HL-60 (cell line): Measurements from ENCODE around the gene MAMDC2.

ENCODE experiments used
- DNase-seq, 2 experiments: peaks; one replicate each; pipeline ENCODE4 v3.0.0-alpha.2; 2010 to 2020; ENCODE audit warnings: low read depth in 1 of 2, low spot score in 1 of 2
- H3K27ac ChIP-seq: fragments of 250-450 bp; sonication (Bioruptor Pico); replicated peaks from 2 replicates; pipeline ENCODE4 v1.5.1; 2020; ENCODE audit warnings: mild to moderate bottlenecking, moderate library complexity
- H3K27me3 ChIP-seq: fragments of 250-450 bp; sonication (Bioruptor Pico); 2 replicates; pipeline ENCODE4 v1.5.1; 2021; ENCODE audit warnings: mild to moderate bottlenecking, moderate library complexity; ENCODE audit not compliant: insufficient read depth, poor library complexity, severe bottlenecking
- H3K4me3 ChIP-seq: replicated peaks from 2 replicates; pipeline ENCODE4 v1.5.1; 2011; ENCODE audit warnings: mild to moderate bottlenecking, control low read depth, low read length; ENCODE audit not compliant: insufficient read depth
- CTCF ChIP-seq: IDR thresholded peaks from one replicate; pipeline ENCODE4 v1.5.1; 2011; ENCODE audit warnings: low read length, control low read depth, inconsistent platforms; ENCODE audit not compliant: insufficient read depth
- GABPA ChIP-seq: IDR thresholded peaks from 2 replicates; pipeline ENCODE4 v1.6.1; 2012; ENCODE audit warnings: low read depth
- POLR2AphosphoS5 ChIP-seq: IDR thresholded peaks from 2 replicates; pipeline ENCODE4 v1.6.1; 2012; ENCODE audit warnings: low read depth
- REST ChIP-seq: IDR thresholded peaks from 2 replicates; pipeline ENCODE4 v1.6.1; 2012; ENCODE audit warnings: low read depth; ENCODE audit not compliant: insufficient replicate concordance
- SPI1 ChIP-seq: IDR thresholded peaks from 2 replicates; pipeline ENCODE4 v1.6.1; 2012; ENCODE audit warnings: low read depth, mild to moderate bottlenecking, borderline replicate concordance

Gene MAMDC2

GRCh38 chr9:70020217-70020616 lies 23.4 kb upstream of the MAMDC2 start:
- Histone ChIP-seq H3K27ac (no peak overlapping the region), H3K4me3 (no peak overlapping the region), H3K27me3 (no peaks in the 10 kb centered on the region)
- no peak for DNase-seq
- TF ChIP-seq REST (no peak), GABPA (no peak), SPI1 (no peak), CTCF (no peak), POLR2AphosphoS5 (no peak)

GRCh38 chr9:70020991-70021571 lies 22.6 kb upstream of the MAMDC2 start:
- TF ChIP-seq SPI1 (no peak), CTCF (no peak), REST (no peak), POLR2AphosphoS5 (no peak), GABPA (no peak)
- no peak for DNase-seq
- Histone ChIP-seq H3K27ac (no peak overlapping the region), H3K27me3 (no peaks in the 10 kb centered on the region), H3K4me3 (no peak overlapping the region)

GRCh38 chr9:70028287-70028686 lies 15.4 kb upstream of the MAMDC2 start:
- Histone ChIP-seq H3K4me3 (no peak overlapping the region), H3K27me3 (no peaks in the 10 kb centered on the region), H3K27ac (no peak overlapping the region)
- TF ChIP-seq CTCF (no peak), POLR2AphosphoS5 (no peak), GABPA (no peak), REST (no peak), SPI1 (no peak)
- no peak for DNase-seq
